Measurements from ENCODE around the gene PAXIP1. TPM values are rescaled to one million over a fixed set of nuclear protein-coding genes. Genes with fewer than 3 reads are reported as not detected.
"Not testable (repeated sequence)": the region's sequence is repeated elsewhere in the genome, so short reads cannot be mapped to it uniquely, and the experiment has no call there.

PAXIP1 gene, protein sequence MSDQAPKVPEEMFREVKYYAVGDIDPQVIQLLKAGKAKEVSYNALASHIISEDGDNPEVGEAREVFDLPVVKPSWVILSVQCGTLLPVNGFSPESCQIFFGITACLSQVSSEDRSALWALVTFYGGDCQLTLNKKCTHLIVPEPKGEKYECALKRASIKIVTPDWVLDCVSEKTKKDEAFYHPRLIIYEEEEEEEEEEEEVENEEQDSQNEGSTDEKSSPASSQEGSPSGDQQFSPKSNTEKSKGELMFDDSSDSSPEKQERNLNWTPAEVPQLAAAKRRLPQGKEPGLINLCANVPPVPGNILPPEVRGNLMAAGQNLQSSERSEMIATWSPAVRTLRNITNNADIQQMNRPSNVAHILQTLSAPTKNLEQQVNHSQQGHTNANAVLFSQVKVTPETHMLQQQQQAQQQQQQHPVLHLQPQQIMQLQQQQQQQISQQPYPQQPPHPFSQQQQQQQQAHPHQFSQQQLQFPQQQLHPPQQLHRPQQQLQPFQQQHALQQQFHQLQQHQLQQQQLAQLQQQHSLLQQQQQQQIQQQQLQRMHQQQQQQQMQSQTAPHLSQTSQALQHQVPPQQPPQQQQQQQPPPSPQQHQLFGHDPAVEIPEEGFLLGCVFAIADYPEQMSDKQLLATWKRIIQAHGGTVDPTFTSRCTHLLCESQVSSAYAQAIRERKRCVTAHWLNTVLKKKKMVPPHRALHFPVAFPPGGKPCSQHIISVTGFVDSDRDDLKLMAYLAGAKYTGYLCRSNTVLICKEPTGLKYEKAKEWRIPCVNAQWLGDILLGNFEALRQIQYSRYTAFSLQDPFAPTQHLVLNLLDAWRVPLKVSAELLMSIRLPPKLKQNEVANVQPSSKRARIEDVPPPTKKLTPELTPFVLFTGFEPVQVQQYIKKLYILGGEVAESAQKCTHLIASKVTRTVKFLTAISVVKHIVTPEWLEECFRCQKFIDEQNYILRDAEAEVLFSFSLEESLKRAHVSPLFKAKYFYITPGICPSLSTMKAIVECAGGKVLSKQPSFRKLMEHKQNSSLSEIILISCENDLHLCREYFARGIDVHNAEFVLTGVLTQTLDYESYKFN
- 17.0 and 17.5 TPM in 2 replicates for total RNA-seq (2014; rRNA removed; shearing (Covaris generic))

DNA sequence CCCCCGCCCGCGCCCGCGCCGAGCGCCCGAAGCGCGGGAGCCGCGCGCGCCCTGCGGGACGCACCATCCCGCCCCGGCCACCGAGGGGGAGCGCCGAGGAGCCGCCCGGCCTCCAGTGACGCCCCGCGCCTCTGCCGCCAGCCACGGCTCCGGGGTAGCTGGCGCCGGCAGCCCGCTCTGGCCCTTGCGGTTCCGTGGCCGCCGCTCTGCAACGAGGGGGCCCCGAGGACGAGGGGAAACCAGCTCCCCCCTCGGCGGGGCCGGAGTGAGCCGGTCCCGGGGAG is at the start of gene PAXIP1:
Gene PAXIP1 (minus strand): TSS at position 33 of the 284 bp plus-strand sequence. CDS start 195 bp downstream, outside the sequence.
- DNase-seq (ENCODE audit: low spot score), result no peak

DNA sequence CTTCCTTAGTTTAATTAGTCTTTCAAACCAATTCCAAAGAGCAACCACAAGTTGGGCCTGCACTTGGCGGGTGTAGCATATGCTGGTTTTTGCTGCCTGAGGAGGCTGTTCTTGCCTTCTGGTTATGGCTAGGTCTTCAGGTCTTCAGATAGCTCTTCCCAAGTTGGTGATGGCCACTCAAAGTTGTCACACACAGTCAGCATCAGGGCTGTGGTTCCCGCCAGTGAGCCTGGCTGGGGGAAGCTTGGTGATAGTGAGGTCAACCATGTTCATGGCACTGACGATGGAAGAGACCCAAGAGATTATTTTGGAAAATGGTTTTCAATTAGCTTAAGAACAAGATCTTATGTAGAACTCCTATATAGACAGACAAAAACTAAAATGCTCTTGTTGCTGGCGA is 48.4 kb upstream of the PAXIP1 start:
- no peak for DNase-seq (ENCODE audit: low spot score)

DNA sequence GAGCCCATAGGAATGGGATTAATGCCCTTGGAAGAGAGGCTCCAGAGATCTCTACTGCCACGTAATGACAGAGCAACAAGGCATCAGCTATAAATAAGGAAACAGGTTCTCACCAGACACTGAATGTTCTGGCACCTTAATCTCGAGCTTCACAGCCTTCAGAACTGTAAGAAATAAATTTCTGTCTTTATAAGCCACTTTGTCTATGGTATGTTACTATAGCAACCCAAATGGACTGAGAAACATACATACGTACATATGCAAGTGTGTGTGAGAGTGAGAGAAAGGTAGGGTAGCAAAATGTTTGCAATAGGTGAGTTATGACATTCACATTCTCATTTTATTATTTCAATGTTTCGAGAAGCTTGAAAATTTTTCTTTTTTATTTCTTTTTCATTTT is 45.1 kb upstream of the PAXIP1 start:
- DNase-seq (ENCODE audit: low spot score), result no peak

DNA sequence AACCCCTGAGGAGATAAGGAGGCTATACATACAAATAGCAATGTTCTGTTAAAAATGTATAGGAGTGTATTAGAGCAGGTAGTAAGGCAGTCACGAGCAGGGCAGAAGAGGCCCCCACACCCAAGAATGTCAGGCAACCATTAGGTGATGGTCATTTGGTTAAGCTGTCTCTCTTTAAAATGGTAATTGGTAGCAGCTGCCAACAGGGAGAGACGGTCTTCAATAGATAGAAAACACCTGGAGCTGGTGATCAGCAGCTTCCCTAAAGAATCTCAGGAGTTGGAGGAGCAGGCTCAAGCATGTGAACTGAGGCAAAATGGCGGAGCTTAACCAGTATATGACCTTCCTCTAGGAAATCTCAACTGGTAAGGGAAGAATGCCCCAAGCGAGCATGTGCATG is 40.8 kb upstream of the PAXIP1 start:
- DNase-seq (ENCODE audit: low spot score), result no peak

DNA sequence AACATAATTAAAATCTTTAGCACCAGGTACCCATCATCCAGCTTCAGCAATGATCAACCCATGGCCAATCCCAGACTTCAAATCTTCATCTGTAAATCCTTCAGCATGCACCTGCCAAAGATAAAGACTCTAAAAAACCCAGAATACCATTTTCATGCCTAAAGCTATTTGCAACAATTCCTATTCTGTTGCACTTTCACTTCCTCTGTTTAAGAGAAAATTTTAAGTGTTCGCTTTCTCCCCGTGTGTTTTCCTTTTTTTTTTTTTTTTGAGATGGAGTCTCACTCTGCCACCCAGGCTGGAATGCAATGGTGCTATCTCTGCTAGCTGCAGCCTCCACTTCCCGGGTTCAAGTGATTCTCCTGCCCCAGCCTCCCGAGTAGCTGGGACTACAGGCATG is 35.4 kb upstream of the PAXIP1 start:
- no peak for DNase-seq (ENCODE audit: low spot score)

DNA sequence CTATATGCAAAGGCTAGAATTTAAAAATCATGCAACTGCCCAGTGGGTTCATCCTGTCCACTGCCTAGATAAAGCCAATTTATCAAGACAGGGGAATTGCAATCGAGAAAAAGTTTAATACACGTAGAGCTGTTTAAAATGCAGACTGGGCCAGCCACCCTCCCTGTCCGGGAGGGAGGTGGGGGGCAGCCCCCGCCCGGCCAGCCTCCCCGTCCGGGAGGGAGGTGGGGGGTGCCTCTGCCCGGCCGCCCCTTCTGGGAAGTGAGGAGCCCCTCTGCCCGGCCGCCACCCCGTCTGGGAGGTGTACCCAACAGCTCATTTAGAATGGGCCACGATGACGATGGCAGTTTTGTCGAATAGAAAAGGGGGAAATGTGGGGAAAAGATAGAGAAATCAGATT is 31.6 kb upstream of the PAXIP1 start:
- DNase-seq (ENCODE audit: low spot score), result not testable (repeated sequence)

DNA sequence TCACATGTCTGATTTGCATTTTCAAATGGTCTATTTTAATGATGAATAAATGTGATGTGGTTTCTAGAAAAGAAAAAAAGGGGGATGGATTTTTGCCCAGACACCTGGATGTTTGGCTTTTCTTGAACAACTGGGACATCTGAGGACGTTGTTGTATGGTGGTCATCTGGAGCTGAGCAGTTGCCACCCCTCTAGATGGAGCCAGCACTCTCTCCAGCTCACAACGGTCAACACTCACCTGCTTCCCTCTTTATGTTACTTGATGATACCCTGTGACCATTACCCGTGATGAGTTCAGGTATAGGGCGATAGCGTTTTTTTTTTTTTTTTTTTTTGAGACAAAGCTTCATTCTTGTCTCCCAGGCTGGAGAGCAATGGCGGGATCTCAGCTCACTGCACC is 30.1 kb upstream of the PAXIP1 start:
- DNase-seq (ENCODE audit: low spot score), result no peak

DNA sequence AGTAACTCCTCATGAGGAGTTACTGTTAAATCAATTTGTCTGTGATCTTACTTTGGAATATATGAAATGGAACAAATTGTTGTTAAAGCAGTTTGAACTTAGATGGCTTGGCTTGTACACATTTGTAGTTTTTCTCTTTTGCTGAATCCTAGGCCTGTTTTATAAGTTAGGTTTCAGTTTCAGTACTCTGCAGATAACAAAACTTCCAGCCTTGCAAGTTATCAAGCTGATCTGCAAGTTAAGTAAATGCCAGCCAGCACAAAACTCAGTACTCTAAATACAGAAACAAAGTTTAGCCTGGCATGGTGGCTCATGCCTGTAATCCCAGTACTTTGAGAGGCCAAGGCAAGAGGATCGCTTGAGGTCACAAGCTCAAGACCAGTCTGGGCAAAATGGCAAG is 25.0 kb upstream of the PAXIP1 start:
- no peak for DNase-seq (ENCODE audit: low spot score)

DNA sequence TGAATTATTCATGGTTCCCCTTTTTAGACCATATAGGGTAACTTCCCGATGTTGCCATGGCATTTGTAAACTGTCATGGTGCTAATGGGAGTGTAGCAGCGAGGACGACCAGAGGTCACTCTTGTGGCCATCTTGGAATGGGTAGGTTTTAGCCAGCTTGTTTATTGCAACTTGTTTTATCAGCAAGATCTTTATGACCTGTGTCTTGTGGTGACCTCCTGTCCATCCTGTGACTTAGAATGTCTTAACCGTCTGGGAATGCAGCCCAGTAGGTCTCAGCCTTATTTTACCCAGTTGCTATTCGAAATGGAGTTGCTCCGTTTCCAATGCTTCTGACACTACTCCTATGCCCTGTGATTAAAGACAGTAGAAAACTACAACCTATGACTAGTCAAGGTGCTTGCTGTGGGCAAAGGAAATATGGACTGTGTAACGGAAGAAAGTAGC is 18.8 kb upstream of the PAXIP1 start:
- DNase-seq (ENCODE audit: low spot score), result no peak

DNA sequence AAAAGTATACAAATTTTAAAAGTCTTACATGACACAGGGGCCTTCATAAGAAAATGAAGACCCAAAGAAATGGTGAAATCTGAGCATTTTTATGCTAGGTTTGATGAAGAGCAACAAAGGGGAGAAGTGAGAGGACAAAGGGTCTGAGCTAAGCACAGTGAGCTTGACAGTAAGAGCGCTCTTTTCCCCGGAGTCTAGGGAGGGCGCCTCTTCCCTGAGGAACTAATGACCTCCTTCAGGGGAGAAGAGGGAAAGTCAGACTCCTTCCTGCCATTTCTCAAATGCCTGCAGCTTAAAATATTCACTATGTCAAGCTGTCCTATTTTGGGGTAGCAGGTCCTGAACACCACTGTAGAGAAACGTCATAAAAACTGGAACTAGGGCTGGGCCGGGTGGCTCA is 18.1 kb upstream of the PAXIP1 start:
- DNase-seq (ENCODE audit: low spot score), result no peak

DNA sequence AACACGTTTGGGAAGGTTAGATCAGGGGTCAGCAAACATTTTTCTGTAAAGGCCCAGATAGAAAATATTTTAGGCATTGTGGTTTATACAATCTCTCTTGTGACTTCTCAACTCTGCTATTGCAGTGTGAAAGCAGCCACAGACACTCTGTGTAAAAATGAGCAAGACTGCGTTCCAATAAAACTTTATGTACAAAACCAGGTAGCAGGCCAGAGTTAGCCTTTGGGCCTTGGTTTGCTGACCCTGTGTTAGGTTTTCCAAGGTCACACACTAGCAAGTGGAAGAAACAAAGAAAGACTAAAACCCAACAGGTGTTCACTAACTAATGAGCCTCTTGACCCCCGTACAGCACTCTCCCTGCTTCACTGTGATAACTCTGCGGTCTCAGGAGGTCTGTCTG is 14.9 kb upstream of the PAXIP1 start:
- DNase-seq (ENCODE audit: low spot score), result no peak

DNA sequence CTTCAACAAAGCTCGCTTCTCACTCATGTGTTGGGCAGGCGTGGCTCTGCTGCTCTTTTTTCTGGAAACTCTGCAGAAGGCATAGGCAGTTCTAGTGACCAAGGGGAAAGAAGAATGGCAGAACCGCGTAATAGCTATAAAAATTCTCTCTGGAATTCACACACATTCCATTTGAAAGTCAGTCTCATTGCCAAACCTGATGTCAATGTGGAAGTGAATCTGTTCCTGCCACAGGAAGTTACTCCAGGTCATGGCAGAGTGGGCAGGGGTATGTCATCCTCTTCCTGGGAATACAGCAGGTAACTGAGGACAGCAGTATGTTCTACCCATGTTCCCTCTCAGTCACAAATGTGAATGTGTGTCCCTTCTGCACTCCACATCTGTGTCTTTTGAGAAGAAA is 8.2 kb upstream of the PAXIP1 start:
- DNase-seq (ENCODE audit: low spot score), result no peak

DNA sequence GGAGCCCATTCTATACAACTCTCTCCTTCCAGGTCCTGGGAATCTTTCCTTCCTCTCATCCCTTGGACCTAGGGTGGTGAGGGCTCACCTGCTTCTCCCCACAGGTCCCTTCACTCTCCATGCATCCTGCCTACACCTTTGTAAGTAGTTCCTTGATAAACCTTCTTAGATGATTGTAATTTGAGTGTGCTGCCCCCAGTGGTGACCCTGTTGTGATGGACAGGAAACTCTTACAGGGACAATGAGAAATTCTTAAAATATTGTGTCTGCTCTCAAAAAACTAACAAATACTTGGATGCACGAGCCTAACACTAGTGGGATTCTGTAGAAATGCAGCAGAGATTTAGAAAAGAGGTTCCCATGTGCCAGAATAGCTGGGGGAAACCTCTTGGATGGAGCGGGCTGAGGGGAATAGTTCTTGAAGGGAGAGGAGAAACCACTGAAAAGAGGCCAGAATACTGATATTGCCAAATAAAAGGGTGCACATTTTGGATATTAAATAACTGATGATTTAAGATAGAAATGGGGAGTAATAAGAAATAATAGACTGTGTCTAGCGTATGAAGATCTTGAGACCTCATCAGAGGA is 6.7 kb upstream of the PAXIP1 start:
- peak; percentile 59 for DNase-seq (ENCODE audit: low spot score)

DNA sequence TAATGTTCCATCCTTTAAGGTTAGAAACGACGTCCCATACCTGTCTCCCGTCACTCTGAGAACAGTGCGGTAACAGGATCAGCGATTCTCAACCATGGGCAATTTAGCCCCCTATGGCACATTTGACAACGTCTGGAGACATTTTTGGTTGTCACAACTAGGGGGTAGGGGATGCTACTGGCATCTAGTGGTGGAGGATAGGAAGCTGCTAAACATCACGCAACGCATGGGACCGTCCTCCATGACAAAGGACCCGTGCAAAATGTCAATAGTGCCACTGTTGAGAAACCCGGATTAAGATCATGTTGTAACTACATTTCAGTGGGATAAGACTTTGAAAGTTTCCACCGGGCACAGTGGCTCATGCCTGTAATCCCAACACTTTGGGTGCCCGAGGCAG is 5.0 kb upstream of the PAXIP1 start:
- DNase-seq (ENCODE audit: low spot score), result peak; percentile 21

DNA sequence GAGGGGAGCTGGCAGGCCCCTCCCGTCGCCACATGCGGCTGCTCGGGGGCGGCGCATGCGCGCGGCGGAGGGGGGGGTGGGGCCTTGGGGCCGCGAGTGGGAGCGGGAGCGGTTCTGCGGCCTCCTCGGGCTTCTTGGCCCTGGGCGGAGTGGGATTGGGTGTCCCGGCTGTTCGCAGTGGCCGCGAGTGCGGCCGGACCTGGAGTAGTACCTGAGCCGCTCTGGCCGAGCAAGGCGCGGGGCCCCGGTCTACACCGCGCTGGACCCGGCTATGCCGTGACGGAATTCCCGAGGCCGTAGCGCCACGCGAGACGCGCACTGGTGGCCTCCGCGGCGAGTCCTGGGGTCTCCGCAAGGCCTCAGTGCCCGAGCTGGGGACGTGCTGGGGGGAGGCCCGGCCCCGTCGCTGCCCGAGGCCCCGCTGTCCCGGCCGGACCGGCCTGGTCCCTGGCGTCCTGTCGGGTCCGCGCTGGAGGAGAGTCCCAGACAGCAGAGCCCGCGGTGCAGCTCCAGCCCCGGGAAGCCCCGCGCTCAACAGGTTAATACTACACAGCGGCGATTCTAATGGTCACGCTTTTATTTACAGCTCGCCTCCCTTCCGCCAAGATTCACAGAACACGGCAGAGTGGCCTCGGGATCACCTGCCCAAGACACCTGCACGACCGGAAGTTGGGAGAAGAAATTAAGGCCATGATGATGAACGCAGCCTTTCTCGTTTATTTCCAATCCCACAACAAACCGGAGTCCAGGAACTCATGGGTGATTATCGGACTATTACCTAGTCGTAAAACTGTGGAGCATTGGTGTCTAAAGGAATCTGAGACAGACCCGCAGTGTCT is 671 bp upstream of the PAXIP1 start:
- peak; percentile 93 for DNase-seq (ENCODE audit: low spot score)

DNA sequence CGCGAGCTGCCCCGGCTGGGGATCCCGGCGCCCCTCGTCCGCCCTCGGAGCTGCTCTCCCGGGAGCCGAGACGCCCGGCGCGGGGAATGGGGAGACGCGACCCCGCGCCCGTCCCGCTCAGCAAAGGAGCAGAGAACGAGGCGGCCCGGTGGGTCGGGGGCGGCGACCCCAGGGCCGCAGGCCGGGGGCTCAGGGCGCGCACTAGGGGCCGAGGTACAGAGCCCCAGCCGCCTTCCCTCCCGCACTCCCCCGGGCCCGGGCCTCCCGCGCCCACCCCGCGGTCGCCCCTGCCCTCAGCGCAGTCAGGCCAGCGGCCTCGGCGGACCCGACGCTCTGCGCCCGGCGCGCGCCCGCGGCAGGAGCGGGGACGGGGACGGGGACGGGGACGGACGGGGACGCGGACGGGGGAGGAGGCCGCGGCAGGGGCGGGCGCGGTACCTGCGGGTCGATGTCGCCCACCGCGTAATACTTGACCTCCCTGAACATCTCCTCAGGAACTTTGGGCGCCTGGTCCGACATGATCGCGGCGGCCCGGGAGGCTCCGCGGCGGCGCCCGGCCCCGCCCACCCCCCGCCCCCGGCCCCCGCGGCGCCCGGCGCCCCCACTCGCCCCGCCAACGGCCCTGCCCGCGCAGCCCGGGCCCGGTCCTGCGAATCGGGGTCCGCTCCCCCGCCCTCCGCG is 373 bp downstream of the PAXIP1 start:
- DNase-seq (ENCODE audit: low spot score), result peak; percentile 62

DNA sequence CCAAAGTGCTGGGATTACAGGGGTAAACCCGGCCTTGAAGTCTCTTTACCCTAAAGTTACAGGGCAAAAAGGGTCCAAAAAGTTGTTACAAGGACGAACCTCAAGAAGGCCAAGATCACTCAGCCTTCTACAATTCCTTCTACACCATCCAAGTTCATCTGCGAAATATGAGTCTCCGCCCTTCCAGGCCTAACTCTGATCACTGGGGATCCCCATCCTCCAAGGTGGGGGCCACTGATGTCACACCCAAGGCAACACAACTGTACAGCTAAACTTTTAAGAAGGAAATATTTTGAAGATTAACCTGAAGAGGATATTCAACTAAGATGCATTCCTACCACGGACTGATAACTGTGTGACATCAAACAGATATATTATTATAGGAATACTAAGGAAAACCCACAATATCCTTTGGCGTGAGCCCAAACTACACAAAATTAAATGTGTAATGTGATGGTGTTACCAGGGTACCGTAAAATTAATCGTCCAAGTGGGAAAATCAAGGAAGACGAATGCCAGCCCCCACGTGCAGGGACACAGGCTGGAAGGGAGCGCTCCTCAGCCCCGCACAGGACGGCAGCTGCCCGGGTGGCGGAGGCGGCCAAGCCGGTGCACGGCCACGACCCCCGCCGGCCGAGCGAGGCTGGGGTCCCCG is 1.0 kb downstream of the PAXIP1 start:
- DNase-seq (ENCODE audit: low spot score), result peak; percentile 29

DNA sequence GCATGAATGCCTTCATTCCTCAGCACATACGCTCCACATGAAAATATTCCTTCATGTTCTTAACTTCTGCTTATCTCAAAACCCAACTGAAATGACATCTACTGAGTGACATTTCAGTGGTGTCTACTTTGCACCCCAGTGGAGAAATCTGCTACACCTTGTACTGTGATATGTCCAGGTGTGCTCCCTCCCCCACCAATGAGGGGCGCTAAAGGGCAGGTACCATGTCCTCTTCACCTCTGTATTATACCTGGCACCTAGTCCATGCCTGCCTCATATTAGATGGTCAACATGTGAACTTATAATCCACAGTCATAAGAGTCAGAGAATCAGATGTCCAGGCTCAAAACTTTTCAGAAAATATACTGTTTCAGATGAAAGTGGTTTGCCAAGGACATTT is 2.1 kb downstream of the PAXIP1 start:
- DNase-seq (ENCODE audit: low spot score), result peak; percentile 33

DNA sequence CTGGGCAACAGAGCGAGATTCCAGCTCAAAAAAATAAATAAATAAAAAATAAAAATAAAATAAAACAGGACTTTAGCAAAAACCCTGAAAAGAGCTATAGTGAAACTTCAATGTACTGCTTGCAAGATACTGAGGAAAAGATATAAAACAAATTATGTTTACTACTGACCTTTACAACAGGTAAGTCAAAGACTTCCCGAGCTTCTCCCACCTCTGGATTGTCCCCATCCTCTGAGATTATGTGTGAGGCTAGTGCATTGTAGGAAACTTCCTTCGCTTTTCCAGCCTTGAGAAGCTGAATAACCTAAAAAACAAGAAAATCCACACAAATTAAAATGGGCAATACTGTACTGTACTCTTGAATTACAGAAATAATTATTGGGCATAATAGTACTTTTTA is 4.4 kb downstream of the PAXIP1 start:
- DNase-seq (ENCODE audit: low spot score), result no peak

DNA sequence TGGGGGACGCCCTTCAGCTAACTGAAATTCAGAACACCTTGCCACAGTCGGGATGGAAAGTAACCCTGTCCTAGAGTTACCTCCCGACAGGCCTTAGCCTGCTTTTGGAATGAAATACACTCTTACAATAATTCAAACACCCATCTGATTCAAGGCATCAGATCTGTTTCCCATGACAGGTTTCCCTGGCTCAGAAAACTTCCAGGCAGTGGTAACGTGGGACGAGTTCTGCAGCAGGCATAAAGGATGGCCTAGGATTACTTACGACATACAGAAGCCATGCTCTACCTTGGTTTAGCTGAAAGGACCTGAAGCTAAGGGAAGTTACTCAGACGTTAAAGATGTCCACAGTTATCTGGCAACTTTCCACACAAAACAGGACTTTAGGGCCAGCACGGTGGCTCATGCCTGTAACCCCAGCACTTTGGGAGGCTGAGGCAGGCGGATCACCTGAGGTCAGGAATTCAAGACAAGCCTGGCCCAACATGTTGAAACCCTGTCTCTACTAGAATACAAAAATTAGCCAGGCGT is 5.0 kb downstream of the PAXIP1 start:
- no peak for DNase-seq (ENCODE audit: low spot score)
